ENCODE measurements around the gene CDSN. TPM values are rescaled to one million over a fixed set of nuclear protein-coding genes. Genes with fewer than 3 reads are reported as not detected.

The CDSN gene
- total and polyA plus RNA-seq, 2 experiments from 2014 or later = 0.07 TPM; not detected in 1

- no peak for TF ChIP-seq ZNF462 (CRISPR knock-in tag; IDR thresholded peaks at IDR 0.05)
Observed at GRCh38 chr6:31121131-31121790, 1.0 kb upstream of the CDSN start (continued).

- Histone ChIP-seq H3F3A (replicated peaks; ENCODE audit: low read depth) (no peaks in the 10 kb centered on the region), H3K36me3 (ENCODE audit: insufficient read depth) (no peaks in the 10 kb centered on the region), H3K27me3 (ENCODE audit: insufficient read depth) (no peaks in the 10 kb centered on the region), H4K20me1 (replicated peaks; ENCODE audit: insufficient read depth) (no peaks in the 10 kb centered on the region), H3K4me2 (no peak overlapping the region), H3K9me2 (ENCODE audit: insufficient read depth) (peaks cover 7% of the 10 kb centered on the region; the same call in 1 of the 2 replicates), H3K27ac (ENCODE audit: low read depth) (no peak overlapping the region), H3K4me3 (no peak overlapping the region), H3K79me2 (replicated peaks; ENCODE audit: insufficient read depth) (no peaks in the 10 kb centered on the region), H2AFZ (no peak overlapping the region), H3K4me1 (ENCODE audit: insufficient read depth) (peaks cover 6% of the 10 kb centered on the region; the same call in 1 of the 2 replicates)
- Mint-ChIP-seq H3K27ac (no peak overlapping the region), H3K4me1 (peaks cover 19% of the 10 kb centered on the region), H3K27me3 (ENCODE audit: insufficient read depth, low read depth, poor library complexity) (peaks cover 10% of the 10 kb centered on the region), H3K36me3 (ENCODE audit: low read depth) (no peaks in the 10 kb centered on the region; the same call in 2 of the 3 replicates), H3K9me3 (no peaks in the 10 kb centered on the region; the same call in 2 of the 3 replicates), H3K4me3 (no peak overlapping the region)
- ATAC-seq (no peak), DNase-seq (ENCODE audit: low spot score) (no peak)
- TF ChIP-seq EZH2phosphoT487 (IDR thresholded peaks at IDR 0.05; ENCODE audit: unreplicated experiment) (no peak), POLR2AphosphoS5 (IDR thresholded peaks at IDR 0.05; ENCODE audit: low read depth) (no peak), JUNB (IDR thresholded peaks at IDR 0.05; ENCODE audit: unreplicated experiment) (no peak), NANOG (IDR thresholded peaks at IDR 0.05; ENCODE audit: borderline replicate concordance) (no peak), REST (IDR thresholded peaks at IDR 0.05; ENCODE audit: unreplicated experiment) (no peak), CREB1 (CRISPR knock-in tag; IDR thresholded peaks at IDR 0.05; ENCODE audit: low read depth) (no peak), STAT1 (IDR thresholded peaks at IDR 0.05; ENCODE audit: unreplicated experiment) (no peak)
- TF ChIP-seq, protein P1, sequence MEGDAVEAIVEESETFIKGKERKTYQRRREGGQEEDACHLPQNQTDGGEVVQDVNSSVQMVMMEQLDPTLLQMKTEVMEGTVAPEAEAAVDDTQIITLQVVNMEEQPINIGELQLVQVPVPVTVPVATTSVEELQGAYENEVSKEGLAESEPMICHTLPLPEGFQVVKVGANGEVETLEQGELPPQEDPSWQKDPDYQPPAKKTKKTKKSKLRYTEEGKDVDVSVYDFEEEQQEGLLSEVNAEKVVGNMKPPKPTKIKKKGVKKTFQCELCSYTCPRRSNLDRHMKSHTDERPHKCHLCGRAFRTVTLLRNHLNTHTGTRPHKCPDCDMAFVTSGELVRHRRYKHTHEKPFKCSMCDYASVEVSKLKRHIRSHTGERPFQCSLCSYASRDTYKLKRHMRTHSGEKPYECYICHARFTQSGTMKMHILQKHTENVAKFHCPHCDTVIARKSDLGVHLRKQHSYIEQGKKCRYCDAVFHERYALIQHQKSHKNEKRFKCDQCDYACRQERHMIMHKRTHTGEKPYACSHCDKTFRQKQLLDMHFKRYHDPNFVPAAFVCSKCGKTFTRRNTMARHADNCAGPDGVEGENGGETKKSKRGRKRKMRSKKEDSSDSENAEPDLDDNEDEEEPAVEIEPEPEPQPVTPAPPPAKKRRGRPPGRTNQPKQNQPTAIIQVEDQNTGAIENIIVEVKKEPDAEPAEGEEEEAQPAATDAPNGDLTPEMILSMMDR (conservative IDR thresholded peaks at IDR 0.05; ENCODE audit: low read depth in 2 of 2) = no peak
- TF ChIP-seq, protein P2, sequence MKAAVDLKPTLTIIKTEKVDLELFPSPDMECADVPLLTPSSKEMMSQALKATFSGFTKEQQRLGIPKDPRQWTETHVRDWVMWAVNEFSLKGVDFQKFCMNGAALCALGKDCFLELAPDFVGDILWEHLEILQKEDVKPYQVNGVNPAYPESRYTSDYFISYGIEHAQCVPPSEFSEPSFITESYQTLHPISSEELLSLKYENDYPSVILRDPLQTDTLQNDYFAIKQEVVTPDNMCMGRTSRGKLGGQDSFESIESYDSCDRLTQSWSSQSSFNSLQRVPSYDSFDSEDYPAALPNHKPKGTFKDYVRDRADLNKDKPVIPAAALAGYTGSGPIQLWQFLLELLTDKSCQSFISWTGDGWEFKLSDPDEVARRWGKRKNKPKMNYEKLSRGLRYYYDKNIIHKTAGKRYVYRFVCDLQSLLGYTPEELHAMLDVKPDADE (IDR thresholded peaks at IDR 0.05) = no peak
Observed at GRCh38 chr6:31118178-31118577, 2.1 kb downstream of the CDSN start.
